ENCODE data around the gene CABLES2.
A peak's percentile ranks its signal among the peaks of the same experiment; 100 is the strongest.

CABLES2 gene

GRCh38 chr20:62407221-62407992, at the start of gene CABLES2:
TSS of gene CABLES2 (minus strand) at chr20:62407285. CDS start at chr20:62407276, 9 bp downstream.
- H3K36me3 ChIP-seq (ENCODE audit: insufficient read depth, low read length), result no peaks in the 10 kb centered on the region
- peak within 1 kb of the TSS; percentile 47 for H2AFZ ChIP-seq (ENCODE audit: low read length, unreplicated experiment)
- no peaks in the 10 kb centered on the region for H3K27me3 ChIP-seq (ENCODE audit: insufficient read depth, low read length)
- no peak within 1 kb of the TSS for H3K27ac ChIP-seq (ENCODE audit: low read depth, low read length)
- peak within 1 kb of the TSS; percentile 90 for H3K4me3 ChIP-seq (ENCODE audit: low read depth, low read length)
- peaks cover 8% of the 10 kb centered on the region for H3K79me2 ChIP-seq (ENCODE audit: control insufficient read depth, insufficient read depth, low read length, unreplicated experiment)
- peaks cover 15% of the 10 kb centered on the region for H3K4me1 ChIP-seq (ENCODE audit: control insufficient read depth, insufficient read depth, low read length, unreplicated experiment)

GRCh38 chr20:62455929-62456328, 48.8 kb upstream of the CABLES2 start:
- Histone ChIP-seq H3K4me3 (ENCODE audit: low read depth, low read length) (no peak overlapping the region), H3K36me3 (ENCODE audit: insufficient read depth, low read length) (no peaks in the 10 kb centered on the region), H3K27ac (ENCODE audit: low read depth, low read length) (no peak overlapping the region), H3K4me1 (ENCODE audit: control insufficient read depth, insufficient read depth, low read length, unreplicated experiment) (no peaks in the 10 kb centered on the region), H3K27me3 (ENCODE audit: insufficient read depth, low read length) (peaks cover 13% of the 10 kb centered on the region; the same call in 1 of the 2 replicates), H2AFZ (ENCODE audit: low read length, unreplicated experiment) (no peak overlapping the region), H3K79me2 (ENCODE audit: control insufficient read depth, insufficient read depth, low read length, unreplicated experiment) (no peaks in the 10 kb centered on the region)

GRCh38 chr20:62454904-62455636, 48.0 kb upstream of the CABLES2 start:
- no peak overlapping the region for H3K4me3 ChIP-seq (ENCODE audit: low read depth, low read length)
- no peaks in the 10 kb centered on the region for H3K36me3 ChIP-seq (ENCODE audit: insufficient read depth, low read length)
- no peaks in the 10 kb centered on the region for H3K4me1 ChIP-seq (ENCODE audit: control insufficient read depth, insufficient read depth, low read length, unreplicated experiment)
- no peaks in the 10 kb centered on the region for H3K79me2 ChIP-seq (ENCODE audit: control insufficient read depth, insufficient read depth, low read length, unreplicated experiment)
- H3K27me3 ChIP-seq (ENCODE audit: insufficient read depth, low read length), result peaks cover 19% of the 10 kb centered on the region
- H2AFZ ChIP-seq (ENCODE audit: low read length, unreplicated experiment), result no peak overlapping the region
- H3K27ac ChIP-seq (ENCODE audit: low read depth, low read length), result no peak overlapping the region

GRCh38 chr20:62453186-62453808, 46.2 kb upstream of the CABLES2 start:
- Histone ChIP-seq H3K4me1 (ENCODE audit: control insufficient read depth, insufficient read depth, low read length, unreplicated experiment) (no peaks in the 10 kb centered on the region), H3K27me3 (ENCODE audit: insufficient read depth, low read length) (peaks cover 28% of the 10 kb centered on the region), H2AFZ (ENCODE audit: low read length, unreplicated experiment) (no peak overlapping the region), H3K79me2 (ENCODE audit: control insufficient read depth, insufficient read depth, low read length, unreplicated experiment) (no peaks in the 10 kb centered on the region), H3K27ac (ENCODE audit: low read depth, low read length) (no peak overlapping the region), H3K36me3 (ENCODE audit: insufficient read depth, low read length) (no peaks in the 10 kb centered on the region), H3K4me3 (ENCODE audit: low read depth, low read length) (no peak overlapping the region)

- no peak overlapping the region for H3K27ac ChIP-seq (ENCODE audit: low read depth, low read length)
Observed at GRCh38 chr20:62452475-62453095, 45.5 kb upstream of the CABLES2 start.

GRCh38 chr20:62451970-62452369, 44.9 kb upstream of the CABLES2 start:
- Histone ChIP-seq H3K4me1 (ENCODE audit: control insufficient read depth, insufficient read depth, low read length, unreplicated experiment) (no peaks in the 10 kb centered on the region), H3K27me3 (ENCODE audit: insufficient read depth, low read length) (peaks cover 28% of the 10 kb centered on the region), H2AFZ (ENCODE audit: low read length, unreplicated experiment) (no peak overlapping the region), H3K27ac (ENCODE audit: low read depth, low read length) (no peak overlapping the region), H3K79me2 (ENCODE audit: control insufficient read depth, insufficient read depth, low read length, unreplicated experiment) (no peaks in the 10 kb centered on the region), H3K36me3 (ENCODE audit: insufficient read depth, low read length) (no peaks in the 10 kb centered on the region), H3K4me3 (ENCODE audit: low read depth, low read length) (no peak overlapping the region)

More at GRCh38 chr20:62452475-62453095, 45.5 kb upstream of the CABLES2 start:
- H3K27me3 ChIP-seq (ENCODE audit: insufficient read depth, low read length), result peaks cover 28% of the 10 kb centered on the region
- H3K4me3 ChIP-seq (ENCODE audit: low read depth, low read length), result no peak overlapping the region
- H2AFZ ChIP-seq (ENCODE audit: low read length, unreplicated experiment), result no peak overlapping the region
- no peaks in the 10 kb centered on the region for H3K79me2 ChIP-seq (ENCODE audit: control insufficient read depth, insufficient read depth, low read length, unreplicated experiment)
- no peaks in the 10 kb centered on the region for H3K4me1 ChIP-seq (ENCODE audit: control insufficient read depth, insufficient read depth, low read length, unreplicated experiment)
- H3K36me3 ChIP-seq (ENCODE audit: insufficient read depth, low read length), result no peaks in the 10 kb centered on the region

- H3K79me2 ChIP-seq (ENCODE audit: control insufficient read depth, insufficient read depth, low read length, unreplicated experiment), result no peaks in the 10 kb centered on the region
- H3K36me3 ChIP-seq (ENCODE audit: insufficient read depth, low read length), result no peaks in the 10 kb centered on the region
- H3K27ac ChIP-seq (ENCODE audit: low read depth, low read length), result no peak overlapping the region
- H3K4me3 ChIP-seq (ENCODE audit: low read depth, low read length), result no peak overlapping the region
- no peaks in the 10 kb centered on the region for H3K4me1 ChIP-seq (ENCODE audit: control insufficient read depth, insufficient read depth, low read length, unreplicated experiment)
- H2AFZ ChIP-seq (ENCODE audit: low read length, unreplicated experiment), result no peak overlapping the region
- H3K27me3 ChIP-seq (ENCODE audit: insufficient read depth, low read length), result peaks cover 28% of the 10 kb centered on the region
Observed at GRCh38 chr20:62451156-62451767, 44.2 kb upstream of the CABLES2 start.

- H3K79me2 ChIP-seq (ENCODE audit: control insufficient read depth, insufficient read depth, low read length, unreplicated experiment), result no peaks in the 10 kb centered on the region
- no peak overlapping the region for H3K4me3 ChIP-seq (ENCODE audit: low read depth, low read length)
- H2AFZ ChIP-seq (ENCODE audit: low read length, unreplicated experiment), result no peak overlapping the region
- no peaks in the 10 kb centered on the region for H3K36me3 ChIP-seq (ENCODE audit: insufficient read depth, low read length)
- H3K27me3 ChIP-seq (ENCODE audit: insufficient read depth, low read length), result peaks cover 28% of the 10 kb centered on the region
- H3K27ac ChIP-seq (ENCODE audit: low read depth, low read length), result no peak overlapping the region
- H3K4me1 ChIP-seq (ENCODE audit: control insufficient read depth, insufficient read depth, low read length, unreplicated experiment), result no peaks in the 10 kb centered on the region
Observed at GRCh38 chr20:62449951-62450691, 43.0 kb upstream of the CABLES2 start.

- H3K27me3 ChIP-seq (ENCODE audit: insufficient read depth, low read length), result peaks cover 28% of the 10 kb centered on the region
- no peaks in the 10 kb centered on the region for H3K36me3 ChIP-seq (ENCODE audit: insufficient read depth, low read length)
- H2AFZ ChIP-seq (ENCODE audit: low read length, unreplicated experiment), result no peak overlapping the region
- H3K27ac ChIP-seq (ENCODE audit: low read depth, low read length), result no peak overlapping the region
- H3K4me3 ChIP-seq (ENCODE audit: low read depth, low read length), result no peak overlapping the region
- H3K4me1 ChIP-seq (ENCODE audit: control insufficient read depth, insufficient read depth, low read length, unreplicated experiment), result no peaks in the 10 kb centered on the region
- H3K79me2 ChIP-seq (ENCODE audit: control insufficient read depth, insufficient read depth, low read length, unreplicated experiment), result no peaks in the 10 kb centered on the region
Observed at GRCh38 chr20:62448788-62449187, 41.7 kb upstream of the CABLES2 start.

All from ACC112 (cell line).